SK-N-MC (cell line): ENCODE measurements around the gene PHACTR2.

ENCODE experiments used
- EZH2 ChIP-seq: fragments of 200-600 bp; sonication (generic); IDR thresholded peaks from one replicate; pipeline ENCODE4 v1.6.1; 2017; ENCODE audit warnings: antibody characterized with exemption
- POLR2AphosphoS5 ChIP-seq: IDR thresholded peaks from 2 replicates; pipeline ENCODE4 v1.6.1; 2012; ENCODE audit warnings: mild to moderate bottlenecking, low read depth, low read length, borderline replicate concordance

DNA sequence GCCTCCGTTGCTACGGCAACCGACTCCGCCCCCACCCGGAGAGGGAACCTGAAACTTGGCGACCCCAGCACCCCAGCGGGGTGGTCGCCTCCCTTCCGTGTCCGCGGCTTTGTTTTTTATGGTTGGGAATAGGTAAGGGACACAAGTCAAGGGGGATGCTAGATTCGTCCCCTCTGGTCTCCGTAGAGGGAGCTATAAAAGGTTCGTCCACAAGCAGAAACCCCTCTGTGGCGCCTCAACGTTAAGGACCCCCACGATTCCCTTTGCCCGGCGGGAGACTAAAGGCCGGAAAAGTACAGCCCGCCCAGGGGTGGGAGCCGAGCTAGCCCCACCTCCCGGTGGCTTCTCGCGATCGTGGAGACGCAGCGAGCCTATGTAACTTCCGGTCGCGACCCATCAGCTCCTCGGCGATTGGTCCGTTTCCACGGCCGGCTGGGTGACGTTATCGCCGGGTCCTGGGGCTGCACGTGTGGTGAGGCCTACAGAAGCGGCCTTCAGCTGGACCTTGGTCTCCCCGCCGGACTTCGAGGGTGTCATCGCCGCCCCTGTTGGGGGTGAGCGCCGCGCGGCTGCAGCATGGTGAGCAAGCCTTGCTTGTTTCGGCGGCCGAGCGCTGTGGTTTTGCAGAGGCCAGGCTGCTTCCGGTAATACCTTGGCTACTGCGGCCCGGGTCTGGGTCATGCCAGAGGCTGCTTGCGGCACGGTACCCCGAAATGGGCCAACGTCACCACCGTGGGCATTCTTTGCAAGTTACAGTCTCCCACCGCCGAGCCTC is 165.3 kb downstream of the PHACTR2 start, which contains the start of gene LTV1:
- peak; percentile 95 for TF ChIP-seq POLR2AphosphoS5
- TF ChIP-seq EZH2 = no peak
